ENCODE data around the gene OR2B3. TPM values are rescaled to one million over a fixed set of nuclear protein-coding genes. Genes with fewer than 3 reads are reported as not detected.
"Not testable (repeated sequence)": the region's sequence is repeated elsewhere in the genome, so short reads cannot be mapped to it uniquely, and the experiment has no call there.

The OR2B3 gene
- not detected for total RNA-seq (ENCODE audit: unreplicated experiment)
- long read RNA-seq: 0 reads

GRCh38 chr6:29087213-29087612 is at the start of gene OR2B3:
OR2B3 (minus strand) TSS chr6:29087313; CDS start chr6:29087248, 65 bp downstream.
- Mint-ChIP-seq H3K9me3 (ENCODE audit: unreplicated experiment) (no peaks in the 10 kb centered on the region), H3K4me3 (ENCODE audit: unreplicated experiment) (no peak within 1 kb of the TSS), H3K4me1 (ENCODE audit: low read depth, unreplicated experiment) (no peaks in the 10 kb centered on the region), H3K27ac (ENCODE audit: unreplicated experiment) (no peak within 1 kb of the TSS), H3K36me3 (ENCODE audit: unreplicated experiment) (no peaks in the 10 kb centered on the region), H3K27me3 (ENCODE audit: unreplicated experiment) (no peaks in the 10 kb centered on the region)
- DNase-seq: no peak
- no peak for TF ChIP-seq CTCF (IDR thresholded peaks at IDR 0.05; ENCODE audit: partially characterized antibody, unreplicated experiment)

GRCh38 chr6:29131691-29132090 is 44.6 kb upstream of the OR2B3 start:
- H3K27ac Mint-ChIP-seq (ENCODE audit: unreplicated experiment): no peak overlapping the region
- no peaks in the 10 kb centered on the region for H3K9me3 Mint-ChIP-seq (ENCODE audit: unreplicated experiment)
- no peaks in the 10 kb centered on the region for H3K4me1 Mint-ChIP-seq (ENCODE audit: low read depth, unreplicated experiment)
- no peaks in the 10 kb centered on the region for H3K27me3 Mint-ChIP-seq (ENCODE audit: unreplicated experiment)
- no peaks in the 10 kb centered on the region for H3K36me3 Mint-ChIP-seq (ENCODE audit: unreplicated experiment)
- TF ChIP-seq CTCF (IDR thresholded peaks at IDR 0.05; ENCODE audit: partially characterized antibody, unreplicated experiment): no peak
- no peak for DNase-seq
- no peak overlapping the region for H3K4me3 Mint-ChIP-seq (ENCODE audit: unreplicated experiment)

GRCh38 chr6:29130644-29131043 is 43.5 kb upstream of the OR2B3 start:
- H3K27me3 Mint-ChIP-seq (ENCODE audit: unreplicated experiment): no peaks in the 10 kb centered on the region
- H3K4me1 Mint-ChIP-seq (ENCODE audit: low read depth, unreplicated experiment): no peaks in the 10 kb centered on the region
- H3K9me3 Mint-ChIP-seq (ENCODE audit: unreplicated experiment): no peaks in the 10 kb centered on the region
- H3K27ac Mint-ChIP-seq (ENCODE audit: unreplicated experiment): no peak overlapping the region
- no peak overlapping the region for H3K4me3 Mint-ChIP-seq (ENCODE audit: unreplicated experiment)
- no peaks in the 10 kb centered on the region for H3K36me3 Mint-ChIP-seq (ENCODE audit: unreplicated experiment)
- no peak for DNase-seq
- no peak for TF ChIP-seq CTCF (IDR thresholded peaks at IDR 0.05; ENCODE audit: partially characterized antibody, unreplicated experiment)

- H3K36me3 Mint-ChIP-seq (ENCODE audit: unreplicated experiment): no peaks in the 10 kb centered on the region
- no peak for TF ChIP-seq CTCF (IDR thresholded peaks at IDR 0.05; ENCODE audit: partially characterized antibody, unreplicated experiment)
- no peak for DNase-seq
Measured at GRCh38 chr6:29129326-29130012, 42.4 kb upstream of the OR2B3 start.

GRCh38 chr6:29114964-29115363 is 27.9 kb upstream of the OR2B3 start:
- H3K27ac Mint-ChIP-seq (ENCODE audit: unreplicated experiment); H3K27me3 Mint-ChIP-seq (ENCODE audit: unreplicated experiment); H3K4me3 Mint-ChIP-seq (ENCODE audit: unreplicated experiment); DNase-seq; H3K9me3 Mint-ChIP-seq (ENCODE audit: unreplicated experiment); H3K4me1 Mint-ChIP-seq (ENCODE audit: low read depth, unreplicated experiment); H3K36me3 Mint-ChIP-seq (ENCODE audit: unreplicated experiment): not testable (repeated sequence)

More at GRCh38 chr6:29129326-29130012, 42.4 kb upstream of the OR2B3 start:
- H3K4me3 Mint-ChIP-seq (ENCODE audit: unreplicated experiment): no peak overlapping the region
- no peaks in the 10 kb centered on the region for H3K27me3 Mint-ChIP-seq (ENCODE audit: unreplicated experiment)
- H3K4me1 Mint-ChIP-seq (ENCODE audit: low read depth, unreplicated experiment): no peaks in the 10 kb centered on the region
- H3K9me3 Mint-ChIP-seq (ENCODE audit: unreplicated experiment): no peaks in the 10 kb centered on the region
- no peak overlapping the region for H3K27ac Mint-ChIP-seq (ENCODE audit: unreplicated experiment)
